ENCODE measurements around the gene BRSK1.

Gene BRSK1

GRCh38 chr19:55339105-55339888 is 55.5 kb downstream of the BRSK1 start, which contains the start of gene KMT5C:
TSS of gene KMT5C (plus strand) at chr19:55339876. CDS start at chr19:55341937, 2,061 bp downstream.
- DNase-seq: peak; percentile 100

GRCh38 chr19:55339889-55340783 is 56.3 kb downstream of the BRSK1 start:
- no peak for DNase-seq

GRCh38 chr19:55340784-55341147 is 57.0 kb downstream of the BRSK1 start:
- DNase-seq: no peak

GRCh38 chr19:55341171-55341588 is 57.4 kb downstream of the BRSK1 start:
- DNase-seq: peak; percentile 63

GRCh38 chr19:55341595-55342531 is 58.1 kb downstream of the BRSK1 start:
- no peak for DNase-seq

- no peak for DNase-seq
Observed at GRCh38 chr19:55344444-55344843, 60.6 kb downstream of the BRSK1 start.

- DNase-seq: no peak
Observed at GRCh38 chr19:55345101-55345817, 61.5 kb downstream of the BRSK1 start.

GRCh38 chr19:55345818-55346724 is 62.3 kb downstream of the BRSK1 start:
- DNase-seq: no peak

- no peak for DNase-seq
Observed at GRCh38 chr19:55346725-55347441, 63.1 kb downstream of the BRSK1 start.

GRCh38 chr19:55347442-55348009 is 63.7 kb downstream of the BRSK1 start:
- no peak for DNase-seq

- DNase-seq: no peak
Observed at GRCh38 chr19:55348317-55349034, 64.7 kb downstream of the BRSK1 start.

- no peak for DNase-seq
Observed at GRCh38 chr19:55350620-55351315, 67.0 kb downstream of the BRSK1 start.

GRCh38 chr19:55352040-55352439 is 68.2 kb downstream of the BRSK1 start:
- no peak for DNase-seq

- DNase-seq: no peak
Observed at GRCh38 chr19:55352549-55353145, 68.8 kb downstream of the BRSK1 start.

- no peak for DNase-seq
Observed at GRCh38 chr19:55353356-55353802, 69.6 kb downstream of the BRSK1 start.

GRCh38 chr19:55353803-55354697 is 70.3 kb downstream of the BRSK1 start:
- no peak for DNase-seq

GRCh38 chr19:55354698-55355212 is 71.0 kb downstream of the BRSK1 start, which contains the start of gene COX6B2:
TSS of gene COX6B2 (minus strand) at chr19:55354719. CDS start at chr19:55354521, 198 bp downstream.
- no peak for DNase-seq
